SHP77 treated with DMSO at 0.1 percent for 48 hours (cell line): ENCODE data around the gene B4GALT7.
A peak's percentile ranks its signal among the peaks of the same experiment; 100 is the strongest.
"Not testable (repeated sequence)": the region's sequence is repeated elsewhere in the genome, so short reads cannot be mapped to it uniquely, and the experiment has no call there.

Source experiments
- DNase-seq: peaks from one replicate; lab custom pipeline; 2025; lab: John Stamatoyannopoulos, UW

B4GALT7 gene

GRCh38 chr5:177599731-177600507 lies at the start of gene B4GALT7:
Gene B4GALT7, plus strand, starts transcription at chr5:177600132. Its CDS starts 79 bp downstream, at chr5:177600211.
- peak; percentile 30 for DNase-seq

- DNase-seq, result no peak
Measured at GRCh38 chr5:177552839-177553455, 47.0 kb upstream of the B4GALT7 start.

GRCh38 chr5:177553671-177554429 lies 46.1 kb upstream of the B4GALT7 start:
- DNase-seq, result peak; percentile 1

GRCh38 chr5:177554474-177555111 lies 45.3 kb upstream of the B4GALT7 start, which contains the start of gene FAM193B:
Gene FAM193B, minus strand, starts transcription at chr5:177554563. Its CDS starts 105 bp downstream, at chr5:177554458.
- DNase-seq, result peak; percentile 82

GRCh38 chr5:177555228-177555627 lies 44.7 kb upstream of the B4GALT7 start:
- DNase-seq, result no peak

- no peak for DNase-seq
Measured at GRCh38 chr5:177555665-177556064, 44.3 kb upstream of the B4GALT7 start.

GRCh38 chr5:177557041-177557647 lies 42.8 kb upstream of the B4GALT7 start:
- no peak for DNase-seq

- DNase-seq, result no peak
Measured at GRCh38 chr5:177557796-177558195, 42.1 kb upstream of the B4GALT7 start.

- DNase-seq, result not testable (repeated sequence)
Measured at GRCh38 chr5:177559446-177559941, 40.4 kb upstream of the B4GALT7 start.

GRCh38 chr5:177565046-177565445 lies 34.9 kb upstream of the B4GALT7 start:
- no peak for DNase-seq

GRCh38 chr5:177568326-177568725 lies 31.6 kb upstream of the B4GALT7 start:
- no peak for DNase-seq

GRCh38 chr5:177569894-177570293 lies 30.0 kb upstream of the B4GALT7 start:
- no peak for DNase-seq

GRCh38 chr5:177575488-177575887 lies 24.4 kb upstream of the B4GALT7 start:
- no peak for DNase-seq

- DNase-seq, result peak; percentile 28
Measured at GRCh38 chr5:177576169-177576568, 23.8 kb upstream of the B4GALT7 start.

- DNase-seq, result no peak
Measured at GRCh38 chr5:177578316-177578715, 21.6 kb upstream of the B4GALT7 start.

- DNase-seq, result no peak
Measured at GRCh38 chr5:177588413-177588909, 11.5 kb upstream of the B4GALT7 start.

GRCh38 chr5:177590406-177590805 lies 9.5 kb upstream of the B4GALT7 start:
- DNase-seq, result no peak

GRCh38 chr5:177591690-177592009 lies 8.3 kb upstream of the B4GALT7 start:
- DNase-seq, result no peak

- peak; percentile 46 for DNase-seq
Measured at GRCh38 chr5:177592010-177592834, 7.7 kb upstream of the B4GALT7 start, which contains the start of gene TMED9. Gene TMED9, plus strand, starts transcription at chr5:177592203. Its CDS starts 12 bp downstream, at chr5:177592215.

- no peak for DNase-seq
Measured at GRCh38 chr5:177592905-177593304, 7.0 kb upstream of the B4GALT7 start.
